SK-N-SH treated with all-trans-retinoic acid at 6 μM for 48 hours (cell line): ENCODE measurements around the gene BRD9.

Experiments
- ATAC-seq: fragments of 200-7000 bp; cut with Tn5 transposase; 3 replicates; pipeline ENCODE4 v1.9.1; 2020; ENCODE audit warnings: mild to moderate bottlenecking, moderate library complexity
- ARNTL ChIP-seq: fragments of 450-650 bp; formaldehyde crosslinking; IDR thresholded peaks from 2 replicates; pipeline ENCODE4 v1.5.0; 2020; ENCODE audit warnings: low read depth, mild to moderate bottlenecking, moderate library complexity, borderline replicate concordance
- BACH2 ChIP-seq: fragments of 250-450 bp; sonication (Bioruptor Pico); IDR thresholded peaks from 2 replicates; pipeline ENCODE4 v1.9.0; 2021; ENCODE audit warnings: mild to moderate bottlenecking, borderline replicate concordance
- ESRRG ChIP-seq: fragments of 250-450 bp; sonication (Bioruptor Pico); IDR thresholded peaks from 2 replicates; pipeline ENCODE4 v1.6.1; 2021; ENCODE audit warnings: mild to moderate bottlenecking
- GLIS3 ChIP-seq: fragments of 250-450 bp; sonication (Bioruptor Pico); IDR thresholded peaks from 2 replicates; pipeline ENCODE4 v1.5.0; 2020; ENCODE audit warnings: mild to moderate bottlenecking, moderate library complexity
- ISL1 ChIP-seq: fragments of 250-450 bp; sonication (Bioruptor Pico); IDR thresholded peaks from 2 replicates; pipeline ENCODE4 v2.1.2; 2022; ENCODE audit warnings: mild to moderate bottlenecking, moderate library complexity
- OSR1 ChIP-seq: fragments of 250-450 bp; sonication (Bioruptor Pico); IDR thresholded peaks from 2 replicates; pipeline ENCODE4 v1.8.0; 2022; ENCODE audit warnings: moderate library complexity, mild to moderate bottlenecking, inconsistent platforms
- PPARA ChIP-seq: fragments of 250-450 bp; sonication (Bioruptor Pico); IDR thresholded peaks from 2 replicates; pipeline ENCODE4 v1.5.0; 2020; ENCODE audit warnings: mild to moderate bottlenecking, borderline replicate concordance
- ZC3H10 ChIP-seq: fragments of 250-450 bp; sonication (Bioruptor Pico); IDR thresholded peaks from 2 replicates; pipeline ENCODE4 v1.5.1; 2021; ENCODE audit warnings: mild to moderate bottlenecking, moderate library complexity
- ZFP30 ChIP-seq: fragments of 450-650 bp; formaldehyde crosslinking; IDR thresholded peaks from 2 replicates; pipeline ENCODE4 v1.5.0; 2022; ENCODE audit warnings: mild to moderate bottlenecking, moderate library complexity
- ZNF565 ChIP-seq: fragments of 450-650 bp; formaldehyde crosslinking; conservative IDR thresholded peaks from 2 replicates; pipeline ENCODE4 v1.5.0; 2020; ENCODE audit warnings: low read depth, mild to moderate bottlenecking, moderate library complexity
- ZNF70 ChIP-seq: fragments of 450-650 bp; formaldehyde crosslinking; IDR thresholded peaks from 2 replicates; pipeline ENCODE4 v1.5.0; 2020; ENCODE audit warnings: mild to moderate bottlenecking, moderate library complexity
- ZNF8 ChIP-seq: fragments of 450-650 bp; formaldehyde crosslinking; IDR thresholded peaks from 2 replicates; pipeline ENCODE4 v1.5.0; 2020; ENCODE audit warnings: mild to moderate bottlenecking, moderate library complexity
- TF ChIP-seq, protein P1 (sequence below): fragments of 250-450 bp; sonication (Bioruptor Pico); IDR thresholded peaks from 2 replicates; pipeline ENCODE4 v1.8.0; 2021; ENCODE audit warnings: low read depth, mild to moderate bottlenecking, moderate library complexity, borderline replicate concordance
- TF ChIP-seq, protein P2 (sequence below): fragments of 250-450 bp; sonication (Bioruptor Pico); IDR thresholded peaks from 2 replicates; pipeline ENCODE4 v1.5.1; 2021; ENCODE audit warnings: mild to moderate bottlenecking, moderate library complexity
- TF ChIP-seq, protein P3 (sequence below): fragments of 250-450 bp; sonication (Bioruptor Pico); IDR thresholded peaks from 2 replicates; pipeline ENCODE4 v1.5.0; 2020; ENCODE audit warnings: mild to moderate bottlenecking, moderate library complexity
- TF ChIP-seq, protein P4 (sequence below): fragments of 250-450 bp; sonication (Bioruptor Pico); IDR thresholded peaks from 2 replicates; pipeline ENCODE4 v1.5.1; 2020; ENCODE audit warnings: low read depth, mild to moderate bottlenecking, moderate library complexity

BRD9 gene

DNA sequence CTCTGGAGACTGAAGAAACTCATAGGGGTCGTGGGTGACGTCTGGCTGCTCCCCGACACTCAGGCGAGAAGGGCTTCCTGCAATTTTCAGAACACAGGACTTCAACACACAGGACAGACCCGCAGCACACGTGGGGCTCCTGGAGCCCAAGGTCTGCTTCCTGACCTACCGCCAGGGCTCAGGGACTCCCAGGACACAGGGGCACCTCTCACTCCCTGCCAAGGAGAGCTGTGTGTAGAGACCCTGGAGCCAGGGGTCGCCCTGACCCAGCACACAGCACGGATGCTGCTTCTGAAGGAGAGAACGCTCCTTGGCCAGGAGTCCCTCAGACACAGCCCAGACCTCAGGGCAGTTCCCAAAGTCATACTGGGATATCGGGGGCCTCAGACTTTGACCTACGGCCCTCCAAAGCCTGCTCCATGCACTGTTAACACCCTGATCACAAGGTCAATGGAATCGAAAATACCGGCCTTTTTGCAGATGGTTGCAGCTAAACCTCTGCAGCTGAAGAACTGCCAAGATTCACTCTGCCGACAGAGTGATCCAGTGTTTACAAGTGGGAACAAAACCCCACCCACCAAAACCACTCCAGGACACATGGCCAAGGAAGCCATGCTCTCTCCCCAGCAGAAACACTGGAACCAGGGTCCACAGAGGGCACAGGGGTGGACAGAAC, 28.0 kb downstream of the BRD9 start:
- no peak for ATAC-seq
- TF ChIP-seq GLIS3 (CRISPR knock-in tag) (no peak), BACH2 (CRISPR knock-in tag) (no peak), OSR1 (CRISPR knock-in tag) (no peak), PPARA (CRISPR knock-in tag) (no peak)
- TF ChIP-seq, protein P1, sequence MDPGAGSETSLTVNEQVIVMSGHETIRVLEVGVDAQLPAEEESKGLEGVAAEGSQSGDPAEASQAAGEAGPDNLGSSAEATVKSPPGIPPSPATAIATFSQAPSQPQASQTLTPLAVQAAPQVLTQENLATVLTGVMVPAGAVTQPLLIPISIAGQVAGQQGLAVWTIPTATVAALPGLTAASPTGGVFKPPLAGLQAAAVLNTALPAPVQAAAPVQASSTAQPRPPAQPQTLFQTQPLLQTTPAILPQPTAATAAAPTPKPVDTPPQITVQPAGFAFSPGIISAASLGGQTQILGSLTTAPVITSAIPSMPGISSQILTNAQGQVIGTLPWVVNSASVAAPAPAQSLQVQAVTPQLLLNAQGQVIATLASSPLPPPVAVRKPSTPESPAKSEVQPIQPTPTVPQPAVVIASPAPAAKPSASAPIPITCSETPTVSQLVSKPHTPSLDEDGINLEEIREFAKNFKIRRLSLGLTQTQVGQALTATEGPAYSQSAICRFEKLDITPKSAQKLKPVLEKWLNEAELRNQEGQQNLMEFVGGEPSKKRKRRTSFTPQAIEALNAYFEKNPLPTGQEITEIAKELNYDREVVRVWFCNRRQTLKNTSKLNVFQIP (CRISPR knock-in tag) = no peak
- TF ChIP-seq, all 23 proteins: peak for 0

DNA sequence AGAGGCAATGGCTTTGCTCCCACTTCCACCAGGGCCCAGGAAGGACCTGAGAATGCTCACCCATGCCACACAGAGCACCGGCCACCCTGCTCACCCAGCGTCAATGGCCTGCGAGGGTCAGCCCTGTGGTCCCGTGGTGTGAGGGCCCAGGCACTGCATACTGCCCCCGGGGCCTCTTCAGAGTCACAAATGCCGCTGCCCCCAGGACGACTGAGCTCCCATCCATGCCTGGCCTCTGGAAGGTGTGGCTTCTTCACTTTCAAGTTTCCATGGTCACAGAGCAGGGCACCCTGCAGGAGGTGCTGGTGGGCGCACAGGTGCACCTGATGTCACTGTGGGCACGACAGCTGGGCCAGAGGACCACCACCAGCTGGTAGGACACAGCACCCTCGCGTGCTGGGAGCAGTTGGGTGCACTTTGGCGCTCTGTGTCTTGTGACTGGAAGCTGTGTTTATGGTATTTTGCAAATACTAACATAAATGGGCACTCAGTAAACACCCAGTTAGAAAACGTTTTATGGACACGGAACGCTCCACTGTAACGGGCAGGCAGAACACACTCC, 29.3 kb downstream of the BRD9 start:
- TF ChIP-seq, protein P2, sequence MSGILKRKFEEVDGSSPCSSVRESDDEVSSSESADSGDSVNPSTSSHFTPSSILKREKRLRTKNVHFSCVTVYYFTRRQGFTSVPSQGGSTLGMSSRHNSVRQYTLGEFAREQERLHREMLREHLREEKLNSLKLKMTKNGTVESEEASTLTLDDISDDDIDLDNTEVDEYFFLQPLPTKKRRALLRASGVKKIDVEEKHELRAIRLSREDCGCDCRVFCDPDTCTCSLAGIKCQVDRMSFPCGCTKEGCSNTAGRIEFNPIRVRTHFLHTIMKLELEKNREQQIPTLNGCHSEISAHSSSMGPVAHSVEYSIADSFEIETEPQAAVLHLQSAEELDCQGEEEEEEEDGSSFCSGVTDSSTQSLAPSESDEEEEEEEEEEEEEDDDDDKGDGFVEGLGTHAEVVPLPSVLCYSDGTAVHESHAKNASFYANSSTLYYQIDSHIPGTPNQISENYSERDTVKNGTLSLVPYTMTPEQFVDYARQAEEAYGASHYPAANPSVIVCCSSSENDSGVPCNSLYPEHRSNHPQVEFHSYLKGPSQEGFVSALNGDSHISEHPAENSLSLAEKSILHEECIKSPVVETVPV = no peak
- TF ChIP-seq ZNF70 (CRISPR knock-in tag) = no peak
- TF ChIP-seq, protein P1 (CRISPR knock-in tag) = no peak
- TF ChIP-seq BACH2 (CRISPR knock-in tag) = no peak
- no peak for TF ChIP-seq OSR1 (CRISPR knock-in tag)
- no peak for TF ChIP-seq ZFP30 (CRISPR knock-in tag)
- TF ChIP-seq, protein P3, sequence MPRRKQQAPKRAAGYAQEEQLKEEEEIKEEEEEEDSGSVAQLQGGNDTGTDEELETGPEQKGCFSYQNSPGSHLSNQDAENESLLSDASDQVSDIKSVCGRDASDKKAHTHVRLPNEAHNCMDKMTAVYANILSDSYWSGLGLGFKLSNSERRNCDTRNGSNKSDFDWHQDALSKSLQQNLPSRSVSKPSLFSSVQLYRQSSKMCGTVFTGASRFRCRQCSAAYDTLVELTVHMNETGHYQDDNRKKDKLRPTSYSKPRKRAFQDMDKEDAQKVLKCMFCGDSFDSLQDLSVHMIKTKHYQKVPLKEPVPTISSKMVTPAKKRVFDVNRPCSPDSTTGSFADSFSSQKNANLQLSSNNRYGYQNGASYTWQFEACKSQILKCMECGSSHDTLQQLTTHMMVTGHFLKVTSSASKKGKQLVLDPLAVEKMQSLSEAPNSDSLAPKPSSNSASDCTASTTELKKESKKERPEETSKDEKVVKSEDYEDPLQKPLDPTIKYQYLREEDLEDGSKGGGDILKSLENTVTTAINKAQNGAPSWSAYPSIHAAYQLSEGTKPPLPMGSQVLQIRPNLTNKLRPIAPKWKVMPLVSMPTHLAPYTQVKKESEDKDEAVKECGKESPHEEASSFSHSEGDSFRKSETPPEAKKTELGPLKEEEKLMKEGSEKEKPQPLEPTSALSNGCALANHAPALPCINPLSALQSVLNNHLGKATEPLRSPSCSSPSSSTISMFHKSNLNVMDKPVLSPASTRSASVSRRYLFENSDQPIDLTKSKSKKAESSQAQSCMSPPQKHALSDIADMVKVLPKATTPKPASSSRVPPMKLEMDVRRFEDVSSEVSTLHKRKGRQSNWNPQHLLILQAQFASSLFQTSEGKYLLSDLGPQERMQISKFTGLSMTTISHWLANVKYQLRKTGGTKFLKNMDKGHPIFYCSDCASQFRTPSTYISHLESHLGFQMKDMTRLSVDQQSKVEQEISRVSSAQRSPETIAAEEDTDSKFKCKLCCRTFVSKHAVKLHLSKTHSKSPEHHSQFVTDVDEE (CRISPR knock-in tag) = no peak
- TF ChIP-seq PPARA (CRISPR knock-in tag) = no peak
- no peak for TF ChIP-seq GLIS3 (CRISPR knock-in tag)
- TF ChIP-seq ZNF8 = no peak
- TF ChIP-seq ISL1 (CRISPR knock-in tag) = no peak
- TF ChIP-seq ESRRG (CRISPR knock-in tag) = no peak
- no peak for TF ChIP-seq ARNTL (CRISPR knock-in tag)
- no peak for TF ChIP-seq ZC3H10 (CRISPR knock-in tag)
- ATAC-seq = no peak

DNA sequence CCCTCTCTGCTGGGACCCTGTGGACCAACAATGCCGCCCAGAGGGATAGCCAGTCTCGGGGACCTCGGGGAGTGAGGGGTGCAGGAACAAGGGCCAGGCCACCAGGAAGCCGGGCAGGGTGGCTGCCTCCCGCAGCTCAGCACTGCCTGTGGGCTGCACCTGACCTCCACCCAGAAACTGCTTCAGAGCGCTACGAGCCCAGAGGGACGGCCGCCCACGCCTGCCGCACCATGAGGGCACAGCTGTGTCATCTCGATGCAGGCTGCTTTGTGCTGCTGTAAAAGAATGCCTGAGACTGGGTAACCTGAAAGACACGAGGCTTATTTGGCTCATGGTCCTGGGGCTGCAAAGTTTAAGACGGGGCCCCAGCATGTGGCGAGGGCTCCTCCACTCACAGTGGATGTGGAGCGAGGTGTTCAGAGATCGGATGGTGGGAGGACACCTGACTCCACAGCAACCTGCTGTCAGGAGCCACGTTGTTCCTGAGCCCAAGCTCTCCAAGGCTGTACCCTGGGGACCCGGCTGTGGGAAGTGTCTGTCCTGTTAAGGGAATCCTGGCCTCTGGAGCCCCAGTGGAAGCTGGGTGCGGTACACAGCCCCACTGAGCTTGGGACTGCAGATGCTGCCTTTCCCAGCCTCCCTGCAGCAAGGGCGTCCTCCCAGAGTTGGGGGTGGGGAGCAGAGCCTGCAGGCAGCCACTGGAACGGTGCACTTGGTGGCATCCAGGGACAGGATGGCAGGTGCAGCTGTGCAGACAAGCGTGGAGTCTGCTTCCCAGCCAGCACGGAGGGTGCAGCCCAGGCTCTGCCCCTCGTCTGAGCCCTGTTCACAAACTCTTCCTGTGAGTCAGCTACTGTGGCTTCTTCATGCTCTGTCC, 30.0 kb downstream of the BRD9 start:
- ATAC-seq = no peak; the same call in 2 of the 3 replicates
- TF ChIP-seq ZFP30 (CRISPR knock-in tag) = no peak
- TF ChIP-seq ZNF565 (CRISPR knock-in tag) = no peak
- TF ChIP-seq, protein P4, sequence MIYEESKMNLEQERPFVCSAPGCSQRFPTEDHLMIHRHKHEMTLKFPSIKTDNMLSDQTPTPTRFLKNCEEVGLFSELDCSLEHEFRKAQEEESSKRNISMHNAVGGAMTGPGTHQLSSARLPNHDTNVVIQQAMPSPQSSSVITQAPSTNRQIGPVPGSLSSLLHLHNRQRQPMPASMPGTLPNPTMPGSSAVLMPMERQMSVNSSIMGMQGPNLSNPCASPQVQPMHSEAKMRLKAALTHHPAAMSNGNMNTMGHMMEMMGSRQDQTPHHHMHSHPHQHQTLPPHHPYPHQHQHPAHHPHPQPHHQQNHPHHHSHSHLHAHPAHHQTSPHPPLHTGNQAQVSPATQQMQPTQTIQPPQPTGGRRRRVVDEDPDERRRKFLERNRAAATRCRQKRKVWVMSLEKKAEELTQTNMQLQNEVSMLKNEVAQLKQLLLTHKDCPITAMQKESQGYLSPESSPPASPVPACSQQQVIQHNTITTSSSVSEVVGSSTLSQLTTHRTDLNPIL (CRISPR knock-in tag) = no peak
- TF ChIP-seq OSR1 (CRISPR knock-in tag) = no peak
- TF ChIP-seq BACH2 (CRISPR knock-in tag) = no peak
- TF ChIP-seq GLIS3 (CRISPR knock-in tag) = no peak
- TF ChIP-seq, protein P1 (CRISPR knock-in tag) = no peak
- no peak for TF ChIP-seq ZNF8
- TF ChIP-seq, all 23 proteins: peak for 0
